Subcutaneous abdominal adipose tissue (tissue), 5 donors: ENCODE data around the gene CDKN1C.

Source experiments
- H3K27ac ChIP-seq: one replicate; pipeline ENCODE4 v1.7.0; 2013; ENCODE audit warnings: low read depth, mild to moderate bottlenecking, inconsistent platforms, low read length, moderate library complexity
- H3K27me3 ChIP-seq, 5 donors: one replicate each; pipeline ENCODE4 v1.7.0; 2013; ENCODE audit warnings: low read length in 5 of 5, inconsistent platforms in 1 of 5; ENCODE audit not compliant: control insufficient read depth in 5 of 5, insufficient read depth in 4 of 5
- H3K36me3 ChIP-seq, 5 donors: one replicate each; pipeline ENCODE4 v1.7.0; 2013; ENCODE audit warnings: low read length in 5 of 5; ENCODE audit not compliant: control insufficient read depth in 5 of 5, insufficient read depth in 5 of 5
- H3K4me1 ChIP-seq, 5 donors: one replicate each; pipeline ENCODE4 v1.7.0; 2013; ENCODE audit warnings: low read length in 5 of 5, mild to moderate bottlenecking in 3 of 5, moderate library complexity in 1 of 5; ENCODE audit not compliant: control insufficient read depth in 5 of 5, insufficient read depth in 5 of 5
- H3K4me3 ChIP-seq, 5 donors: one replicate each; pipeline ENCODE4 v1.7.0; 2013; ENCODE audit warnings: low read length in 5 of 5, low read depth in 1 of 5
- H3K9ac ChIP-seq, 5 donors: one replicate each; pipeline ENCODE4 v1.7.0; 2013; ENCODE audit warnings: low read length in 5 of 5, mild to moderate bottlenecking in 4 of 5, moderate library complexity in 3 of 5
- H3K9me3 ChIP-seq, 5 donors: one replicate each; pipeline ENCODE4 v1.7.0; 2013; ENCODE audit warnings: low read length in 5 of 5; ENCODE audit not compliant: control insufficient read depth in 5 of 5
- donor health status: healthy.
- donor health status: healthy.
- donor health status: healthy.
- donor health status: healthy.
- donor health status: healthy.

Gene CDKN1C

DNA sequence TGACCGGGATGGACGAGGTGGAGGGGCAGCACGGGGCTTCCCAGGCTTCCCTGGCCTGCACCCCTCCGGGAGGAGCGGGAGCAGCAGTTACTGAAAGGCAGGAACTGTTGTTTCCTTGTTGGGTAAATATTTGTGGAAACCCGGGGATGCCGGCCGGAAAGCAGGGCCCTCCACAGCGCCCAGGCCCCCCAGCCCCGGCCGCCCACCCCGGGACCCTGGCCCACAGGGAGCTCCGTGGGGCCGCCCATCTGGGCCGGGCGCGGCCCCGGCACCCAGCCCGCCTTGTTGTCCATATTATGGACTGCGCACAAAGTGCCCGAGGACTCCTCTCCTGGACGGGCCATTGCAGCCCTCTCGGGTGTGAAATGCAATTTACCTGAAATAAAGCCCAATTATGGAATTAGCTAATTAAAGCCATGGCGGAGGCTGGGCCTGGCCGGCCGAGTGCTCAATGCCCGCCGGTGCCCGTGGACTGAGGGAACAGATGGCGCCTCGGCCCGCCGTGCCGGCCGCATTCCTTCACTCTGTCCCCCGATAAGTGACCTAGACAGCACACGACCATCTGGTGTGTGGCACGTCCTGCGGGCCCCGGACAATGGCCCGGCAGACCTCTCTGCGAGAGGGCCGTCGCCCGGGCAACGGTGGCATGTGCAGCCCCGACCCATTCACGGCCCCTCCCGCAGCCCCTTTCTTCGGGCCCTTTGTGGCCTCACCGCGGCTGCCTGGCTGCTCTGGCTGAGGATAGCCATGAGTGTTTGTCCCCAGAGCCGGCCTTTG, 35.4 kb downstream of the CDKN1C start:
- Histone ChIP-seq H3K4me1 (peaks cover 0 to 3% (median 0%) of the 10 kb centered on the region in 5 donors), H3K27me3 (no peaks in the 10 kb centered on the region), H3K27ac (no peak overlapping the region), H3K9ac (no peak overlapping the region), H3K4me3 (no peak overlapping the region), H3K9me3 (peaks cover 0 to 3% (median 0%) of the 10 kb centered on the region in 5 donors), H3K36me3 (peaks cover 0 to 4% (median 0%) of the 10 kb centered on the region in 5 donors)

DNA sequence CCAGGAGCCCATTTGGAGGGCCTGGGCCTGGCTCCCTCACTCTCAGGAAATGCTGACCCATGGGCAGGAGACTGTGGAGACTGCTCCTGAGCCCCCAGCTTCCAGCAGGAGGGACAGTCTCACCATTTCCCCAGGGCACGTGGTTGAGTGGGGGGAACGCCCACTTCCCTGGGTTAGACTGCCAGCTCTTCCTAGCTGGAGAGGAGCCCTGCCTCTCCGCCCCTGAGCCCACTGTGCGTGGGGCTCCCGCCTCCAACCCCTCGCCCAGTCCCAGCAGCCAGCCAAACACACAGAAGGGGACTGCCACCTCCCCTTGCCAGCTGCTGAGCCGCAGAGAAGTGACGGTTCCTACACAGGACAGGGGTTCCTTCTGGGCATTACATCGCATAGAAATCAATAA, 37.1 kb downstream of the CDKN1C start:
- Histone ChIP-seq H3K36me3 (peaks cover 0 to 4% (median 0%) of the 10 kb centered on the region in 5 donors), H3K27ac (no peak overlapping the region), H3K4me1 (peaks cover 0 to 3% (median 0%) of the 10 kb centered on the region in 5 donors), H3K9me3 (no peaks in the 10 kb centered on the region), H3K9ac (no peak overlapping the region), H3K4me3 (no peak overlapping the region), H3K27me3 (no peaks in the 10 kb centered on the region)

DNA sequence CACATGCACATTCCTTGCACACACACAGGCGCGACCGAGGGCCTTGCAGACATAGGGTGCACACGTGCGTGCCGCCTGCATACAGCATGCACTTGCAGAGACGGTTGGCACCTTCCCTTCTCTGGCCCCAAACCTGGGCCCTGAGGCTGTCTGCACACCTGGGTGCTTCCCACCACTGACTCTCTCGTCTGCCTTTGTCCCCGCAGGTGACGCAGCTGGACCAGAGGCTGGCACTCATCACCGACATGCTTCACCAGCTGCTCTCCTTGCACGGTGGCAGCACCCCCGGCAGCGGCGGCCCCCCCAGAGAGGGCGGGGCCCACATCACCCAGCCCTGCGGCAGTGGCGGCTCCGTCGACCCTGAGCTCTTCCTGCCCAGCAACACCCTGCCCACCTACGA, 38.0 kb downstream of the CDKN1C start:
- no peak overlapping the region for H3K9ac ChIP-seq
- no peak overlapping the region for H3K27ac ChIP-seq
- no peaks in the 10 kb centered on the region for H3K9me3 ChIP-seq
- H3K36me3 ChIP-seq = peaks cover 0 to 4% (median 0%) of the 10 kb centered on the region in 5 donors
- no peak overlapping the region for H3K4me3 ChIP-seq
- H3K4me1 ChIP-seq = peaks cover 0 to 3% (median 0%) of the 10 kb centered on the region in 5 donors
- no peaks in the 10 kb centered on the region for H3K27me3 ChIP-seq

DNA sequence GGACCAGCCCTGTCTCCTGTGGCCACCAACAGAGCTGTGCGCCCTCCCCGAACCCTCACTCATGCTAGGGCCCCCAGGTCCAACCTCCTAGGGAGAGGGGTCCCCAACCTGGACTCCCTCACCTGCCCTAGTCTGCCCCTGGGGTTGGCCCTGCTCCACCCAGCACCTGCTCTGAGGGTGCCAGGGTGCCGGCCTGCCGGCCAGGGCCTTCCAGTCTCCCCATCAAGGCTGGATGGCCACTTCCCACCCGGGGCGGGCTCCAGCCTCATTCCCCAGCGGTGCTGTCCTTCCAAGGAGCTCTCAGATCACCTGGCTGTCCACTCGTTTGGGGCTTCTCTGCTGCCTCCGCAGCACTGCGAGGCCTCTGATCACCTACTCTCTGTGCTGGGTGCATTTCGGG, 39.1 kb downstream of the CDKN1C start:
- peaks cover 0 to 4% (median 0%) of the 10 kb centered on the region in 5 donors for H3K36me3 ChIP-seq
- peaks cover 0 to 3% (median 0%) of the 10 kb centered on the region in 5 donors for H3K4me1 ChIP-seq
- no peaks in the 10 kb centered on the region for H3K9me3 ChIP-seq
- no peaks in the 10 kb centered on the region for H3K27me3 ChIP-seq
- no peak overlapping the region for H3K27ac ChIP-seq
- H3K9ac ChIP-seq = no peak overlapping the region
- no peak overlapping the region for H3K4me3 ChIP-seq

DNA sequence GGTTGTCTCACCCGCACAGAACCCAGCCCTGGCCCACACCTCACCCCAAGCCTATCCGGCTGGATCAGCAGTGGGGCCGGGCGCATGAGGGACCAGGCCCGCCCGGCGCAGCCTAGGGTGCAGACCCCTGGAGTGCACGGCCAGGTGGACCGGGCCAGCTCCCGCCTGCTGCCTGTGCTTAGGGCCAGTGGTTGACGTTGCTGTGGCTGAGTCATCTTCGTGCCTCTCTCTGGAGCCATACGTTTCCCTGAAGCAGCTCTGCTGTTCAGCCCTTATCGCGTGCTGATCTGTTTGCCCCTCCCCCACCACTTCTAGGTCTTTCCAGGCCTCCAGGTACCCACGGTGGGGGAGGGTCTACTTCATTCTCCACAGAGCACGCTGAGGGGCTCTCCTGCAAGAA, 39.5 kb downstream of the CDKN1C start:
- Histone ChIP-seq H3K27me3 (no peaks in the 10 kb centered on the region), H3K27ac (no peak overlapping the region), H3K9ac (no peak overlapping the region), H3K9me3 (no peaks in the 10 kb centered on the region), H3K4me3 (no peak overlapping the region), H3K4me1 (peaks cover 0 to 3% (median 0%) of the 10 kb centered on the region in 5 donors), H3K36me3 (peaks cover 0 to 4% (median 0%) of the 10 kb centered on the region in 5 donors)

DNA sequence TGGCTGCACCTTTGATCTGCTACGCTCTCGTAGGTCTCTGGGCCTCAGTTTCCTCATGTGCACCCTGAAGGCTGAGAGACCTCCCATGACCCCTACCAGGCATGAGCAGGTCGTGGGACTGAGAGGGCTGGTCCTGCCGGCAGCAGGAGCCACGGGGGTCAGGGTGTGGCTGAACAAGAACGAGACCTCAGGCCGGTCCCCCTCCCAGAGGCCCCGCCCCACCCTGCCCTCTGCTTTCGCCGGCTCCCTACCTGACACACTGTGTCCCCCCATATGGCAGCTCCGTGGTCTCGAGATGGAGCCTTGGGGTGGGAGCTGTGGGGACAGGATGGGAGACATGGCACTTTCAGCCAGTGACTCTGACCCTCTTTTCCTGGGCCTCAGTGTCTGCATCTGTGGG, 40.6 kb downstream of the CDKN1C start:
- Histone ChIP-seq H3K9me3 (no peaks in the 10 kb centered on the region), H3K4me3 (no peak overlapping the region), H3K4me1 (peaks cover 0 to 3% (median 0%) of the 10 kb centered on the region in 5 donors), H3K27ac (no peak overlapping the region), H3K9ac (no peak overlapping the region), H3K36me3 (peaks cover 0 to 4% (median 0%) of the 10 kb centered on the region in 5 donors), H3K27me3 (no peaks in the 10 kb centered on the region)

DNA sequence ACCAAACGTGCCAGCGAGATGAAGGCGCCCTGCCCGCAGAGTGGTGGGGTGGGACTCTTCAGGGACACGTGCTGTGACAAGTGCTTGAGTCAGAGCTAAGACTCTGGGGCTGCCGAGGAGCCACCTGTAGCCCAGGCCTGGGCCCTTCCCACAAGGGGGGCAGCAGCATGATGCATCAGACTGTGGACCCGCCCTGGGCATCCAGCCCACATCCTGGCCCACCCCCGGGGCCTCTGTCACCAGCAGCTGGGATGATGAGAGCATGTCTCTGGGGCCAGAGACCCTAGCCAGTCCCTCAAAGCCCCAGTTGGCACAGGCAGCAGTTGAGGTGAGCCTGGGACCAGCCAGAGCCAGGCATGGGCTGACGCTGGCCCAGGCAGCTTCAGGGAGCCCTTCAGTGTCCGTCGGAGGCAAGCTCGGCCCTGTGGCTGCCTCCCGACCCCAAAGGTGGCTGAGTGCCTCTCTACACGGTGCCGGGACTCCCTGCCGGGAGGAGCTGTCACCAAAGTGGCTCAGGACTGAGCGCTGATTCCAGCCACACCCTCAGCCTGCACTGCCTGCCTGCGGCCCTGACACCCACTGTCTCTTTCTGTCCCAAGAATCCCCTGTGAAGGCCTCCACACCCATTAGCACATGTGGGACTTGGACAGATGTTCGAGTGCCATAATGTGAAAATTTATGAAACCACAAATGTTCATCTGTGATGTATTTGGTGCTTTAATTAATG, 41.3 kb downstream of the CDKN1C start:
- no peaks in the 10 kb centered on the region for H3K27me3 ChIP-seq
- H3K4me1 ChIP-seq = peaks cover 0 to 5% (median 3%) of the 10 kb centered on the region in 5 donors
- no peaks in the 10 kb centered on the region for H3K9me3 ChIP-seq
- H3K36me3 ChIP-seq = peaks cover 0 to 4% (median 0%) of the 10 kb centered on the region in 5 donors
- H3K27ac ChIP-seq = no peak overlapping the region
- H3K4me3 ChIP-seq = no peak overlapping the region
- H3K9ac ChIP-seq = no peak overlapping the region

DNA sequence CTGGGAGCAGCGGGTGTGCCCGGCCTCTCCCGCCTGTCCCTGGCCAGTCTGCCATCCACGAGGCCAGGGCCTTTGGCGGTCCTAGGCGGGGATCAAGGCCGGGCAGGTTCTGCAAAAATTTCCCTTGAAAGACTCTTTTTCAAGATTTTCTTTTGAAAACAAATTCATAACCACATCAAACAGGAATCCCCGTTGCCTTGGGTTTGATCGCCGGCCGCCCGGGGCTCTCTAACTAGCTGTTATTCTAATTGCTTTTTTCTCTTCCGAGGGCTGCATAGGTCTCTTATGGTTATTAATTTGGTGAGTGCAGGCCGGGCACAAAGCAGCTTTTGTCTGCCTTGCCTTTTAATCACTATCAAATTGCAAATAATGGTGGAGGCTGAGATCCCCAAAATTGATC, 42.0 kb downstream of the CDKN1C start:
- H3K36me3 ChIP-seq = peaks cover 0 to 4% (median 0%) of the 10 kb centered on the region in 5 donors
- H3K9ac ChIP-seq = no peak overlapping the region
- peaks cover 0 to 8% (median 0%) of the 10 kb centered on the region in 5 donors for H3K4me1 ChIP-seq
- H3K4me3 ChIP-seq = no peak overlapping the region
- H3K27me3 ChIP-seq = no peaks in the 10 kb centered on the region
- H3K9me3 ChIP-seq = no peaks in the 10 kb centered on the region
- H3K27ac ChIP-seq = no peak overlapping the region

DNA sequence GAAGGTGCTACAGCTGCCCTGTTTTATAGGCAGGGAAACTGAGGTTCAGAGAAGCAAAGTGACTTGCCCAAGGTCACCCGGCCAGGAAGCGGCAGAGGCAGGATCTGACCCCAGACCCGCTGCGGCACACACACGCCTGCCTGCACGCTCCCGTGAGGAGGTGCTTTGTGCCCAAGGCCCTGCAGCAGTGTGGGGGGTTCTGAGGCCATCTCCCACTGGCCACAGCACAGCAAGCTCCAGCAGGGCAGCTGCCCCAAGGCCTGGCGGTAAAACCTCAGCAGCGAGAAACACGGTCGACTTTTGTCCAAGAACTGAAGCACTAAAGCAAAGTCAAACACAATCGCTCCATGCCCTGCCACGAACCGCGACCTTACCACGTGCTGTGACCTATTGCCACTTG, 42.7 kb downstream of the CDKN1C start:
- no peak overlapping the region for H3K4me3 ChIP-seq
- no peaks in the 10 kb centered on the region for H3K27me3 ChIP-seq
- H3K9me3 ChIP-seq = no peaks in the 10 kb centered on the region
- peaks cover 0 to 11% (median 0%) of the 10 kb centered on the region in 5 donors for H3K4me1 ChIP-seq
- peaks cover 0 to 4% (median 0%) of the 10 kb centered on the region in 5 donors for H3K36me3 ChIP-seq
- H3K9ac ChIP-seq = no peak overlapping the region
- H3K27ac ChIP-seq = no peak overlapping the region
